Left colon (tissue), 2 donors: ENCODE results near the gene HARS1. TPM values are rescaled to one million over a fixed set of nuclear protein-coding genes. Genes with fewer than 3 reads are reported as not detected.
"Not testable (repeated sequence)": the region's sequence is repeated elsewhere in the genome, so short reads cannot be mapped to it uniquely, and the experiment has no call there.

Experiments used
- ATAC-seq: fragments of 200-7000 bp; cut with Tn5 transposase; one replicate; pipeline ENCODE4 v1.9.1; 2020; ENCODE audit warnings: mild to moderate bottlenecking, moderate library complexity
- DNase-seq, 2 donors: peaks; one replicate each; pipeline ENCODE4 v3.0.0-alpha.2; 2020
- intact Hi-C, 2 donors: fragments of 100-400 bp; cut with DNase I in 1 of 2; cut with micrococcal nuclease in 1 of 2; formaldehyde crosslinking; loops; one replicate each; pipeline versions ENCODE4 v1.11.2 to v1.14.0; 2022; cut with DNase I, micrococcal nuclease
- total RNA-seq, 2 donors: library from RNA; stranded (reverse); fragmentation: NEBNext Ultra II Directional; extraction: Animal tissue kit (Norgen Biotek cat#: 25700); gene quantifications; one replicate each; pipeline ENCODE4 v1.2.1, GENCODE V29; 2021
- donor health status: DM: no; HTN: no; CAD: no.
- donor health status: DM: yes; HTN: yes; CAD: no.

The HARS1 gene
- total RNA-seq, 2 donors from 2014 or later = 48.6 to 53.7 TPM

DNA sequence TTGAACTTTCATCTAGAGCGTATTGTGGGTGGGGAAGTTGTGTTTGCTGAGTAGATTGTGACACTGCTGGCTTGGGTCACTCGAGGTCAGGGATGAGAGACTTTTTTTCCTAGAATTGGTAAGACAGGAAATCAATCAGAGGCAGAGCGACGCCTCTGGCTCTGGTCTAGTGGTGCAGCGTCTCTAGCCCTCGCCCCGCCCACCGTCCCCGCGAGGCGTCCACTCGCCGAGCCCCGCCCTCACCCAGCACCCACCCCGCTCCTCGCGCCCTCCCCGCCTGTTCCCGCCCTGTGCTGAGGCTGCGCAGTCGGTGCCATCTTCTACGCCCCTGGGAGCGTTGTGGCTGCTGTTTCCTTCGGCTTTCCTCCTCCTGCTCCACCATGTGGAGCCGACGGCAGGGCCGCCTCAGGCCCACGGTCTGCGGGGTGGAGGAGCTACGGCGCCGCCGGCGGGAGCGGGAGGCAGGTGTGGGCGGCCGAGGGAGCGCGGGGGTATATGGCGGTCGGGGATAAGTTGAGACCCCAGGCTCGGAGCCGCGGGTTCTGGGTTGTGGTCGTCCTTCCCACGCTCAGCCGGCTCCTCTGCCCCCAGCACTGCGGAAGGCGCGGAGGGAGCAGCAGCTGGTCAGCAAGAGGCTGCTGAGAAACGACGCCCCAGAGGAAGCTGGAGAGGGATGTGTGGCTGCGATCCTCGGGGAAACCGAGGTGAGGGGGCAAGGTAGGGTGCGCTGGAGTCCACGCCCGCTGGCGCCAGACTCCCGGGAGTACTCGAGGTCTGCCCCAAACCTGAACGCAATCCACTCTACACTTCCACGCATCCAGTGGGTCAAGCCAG is 51.8 kb downstream of the HARS1 start, which contains the start of gene TMCO6:
Gene TMCO6, plus strand, starts transcription at position 304 of the 834 bp plus-strand sequence. Its CDS starts 77 bp downstream, at position 381.
- DNase-seq (peak; percentile 98 to 99), ATAC-seq (peak; percentile 95)
- intact Hi-C loops = loop anchor here (5.0 to 10.0 kb wide), 2 partner anchors 65 to 237 kb away; partner anchors contain the start of gene ANKHD1 (in 1 of the 2)

DNA sequence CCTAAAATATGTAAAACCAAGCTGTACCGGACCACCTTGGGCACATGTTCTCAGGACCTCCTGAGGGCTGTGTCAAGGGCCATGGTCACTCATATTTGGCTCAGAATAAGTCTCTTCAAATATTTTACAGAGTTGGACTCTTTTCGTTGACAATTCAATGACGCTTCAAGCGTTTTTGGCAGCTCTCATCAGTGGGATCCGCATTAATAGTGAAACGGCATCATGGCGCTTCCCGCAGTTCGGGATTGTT is 52.3 kb downstream of the HARS1 start:
- DNase-seq, ATAC-seq: not testable (repeated sequence)
- intact Hi-C loops = loop anchor here (5.0 to 10.0 kb wide), 2 partner anchors 64 to 237 kb away; partner anchors contain the start of gene ANKHD1 (in 1 of the 2)

DNA sequence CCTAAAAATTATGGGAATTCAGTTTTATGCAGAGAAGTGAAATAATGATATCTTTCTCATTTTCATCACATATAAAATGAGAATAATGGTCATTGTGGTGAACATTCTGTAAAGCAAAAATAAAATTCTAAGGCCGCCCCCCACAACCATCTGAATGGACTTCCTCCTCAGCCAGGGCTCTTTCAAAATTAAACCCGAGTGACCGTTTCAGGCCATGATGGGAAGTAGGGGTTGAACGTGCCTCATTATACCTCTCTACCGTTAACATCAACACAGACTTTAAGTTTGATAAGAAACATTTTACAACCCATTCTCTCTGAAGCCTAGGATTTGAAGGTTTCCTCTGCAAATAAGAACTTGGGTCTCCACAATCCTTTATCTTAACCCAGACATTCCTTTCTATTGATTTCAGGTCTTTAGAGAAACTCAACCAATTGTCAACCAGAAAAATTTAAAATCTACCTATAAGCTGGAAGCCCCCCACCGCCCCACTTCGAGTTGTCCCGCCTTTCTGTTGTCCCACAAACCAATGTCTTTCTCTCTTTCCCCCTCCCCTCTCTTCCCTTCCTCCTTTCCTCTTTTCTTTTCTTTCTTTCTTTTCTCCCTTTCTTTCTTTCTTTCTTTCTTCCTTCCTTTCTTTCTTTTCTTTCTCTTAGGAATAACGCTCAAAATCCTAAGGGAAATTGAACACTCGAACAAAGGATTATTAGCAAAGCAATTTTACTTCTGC is 53.6 kb downstream of the HARS1 start:
- intact Hi-C loops = loop anchor here (5.0 to 10.0 kb wide), 2 partner anchors 63 to 235 kb away; partner anchors contain the start of gene ANKHD1 (in 1 of the 2)
- no peak for ATAC-seq

DNA sequence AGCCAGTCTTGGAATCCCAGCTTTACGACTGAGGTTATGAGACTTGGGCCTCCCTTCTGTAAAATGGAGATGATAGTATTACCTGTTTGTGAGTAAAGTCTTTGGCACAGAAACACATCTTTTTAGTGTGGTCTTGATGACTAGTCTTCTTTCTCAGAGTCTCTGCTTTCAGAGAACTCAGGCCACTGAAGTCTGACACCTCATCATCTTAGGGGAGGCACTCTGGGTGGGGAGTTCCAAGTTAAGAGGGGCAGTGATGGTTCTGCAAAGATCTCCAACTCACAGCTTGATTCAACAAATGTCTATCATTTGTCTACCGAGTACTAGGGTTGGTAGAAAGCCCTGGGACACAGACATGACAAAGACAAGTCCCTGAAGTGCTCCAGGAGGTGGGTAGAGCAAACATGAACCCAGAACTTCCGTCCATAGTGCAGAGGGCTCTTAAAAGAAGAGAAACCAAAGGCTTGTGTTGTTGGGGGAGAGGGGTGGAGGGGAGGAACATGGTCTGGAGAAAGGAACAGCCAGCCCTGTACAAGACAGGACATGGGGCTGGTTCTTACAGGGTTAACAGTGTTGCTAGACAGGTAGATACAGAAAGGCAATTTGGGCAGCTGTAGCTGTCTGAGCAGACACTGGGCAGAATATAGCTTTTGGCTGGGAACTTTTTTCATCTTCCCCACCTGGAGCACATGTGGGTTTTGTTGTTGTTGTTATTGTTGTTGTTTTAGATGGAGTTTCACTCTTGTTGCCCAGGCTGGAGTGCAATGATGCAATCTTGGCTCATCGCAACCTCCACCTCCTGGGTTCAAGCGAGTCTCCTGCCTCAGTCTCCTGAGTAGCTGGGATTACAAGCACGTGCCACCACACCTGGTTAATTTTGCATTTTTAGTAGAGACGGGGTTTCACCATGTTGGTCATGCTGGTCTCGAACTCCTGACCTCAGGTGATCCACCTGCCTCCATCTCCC is 55.6 kb downstream of the HARS1 start:
- DNase-seq (no peak), ATAC-seq (no peak)
- intact Hi-C loops = loop anchor here (5.0 to 10.0 kb wide), 2 partner anchors 61 to 233 kb away; partner anchors contain the start of gene ANKHD1 (in 1 of the 2)

More for the DNA sequence above, 53.6 kb downstream of the HARS1 start:
- DNase-seq = no peak

DNA sequence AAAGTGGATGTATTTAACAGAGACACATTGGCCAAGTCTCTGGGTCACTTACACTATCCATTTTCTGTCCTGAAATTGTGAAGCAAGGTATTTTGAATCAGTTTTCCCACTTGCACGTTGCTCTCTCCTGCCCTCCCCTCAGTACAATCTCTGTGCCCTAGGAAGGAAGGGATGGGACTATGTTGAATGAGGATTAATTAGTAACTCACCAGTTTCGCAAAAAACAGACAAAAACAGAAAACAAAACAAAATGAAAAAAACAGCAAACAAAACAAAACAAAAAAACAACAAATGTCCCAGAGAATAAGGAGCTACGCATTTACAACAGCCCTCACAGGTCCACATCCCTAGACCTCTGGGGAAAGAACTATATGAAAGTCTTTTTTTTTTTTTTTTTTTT is 57.1 kb downstream of the HARS1 start:
- intact Hi-C loops = loop anchor here (10.0 kb wide), 1 partner anchor 59 kb away; no protein-coding TSS in a partner anchor
- DNase-seq (no peak), ATAC-seq (no peak)

DNA sequence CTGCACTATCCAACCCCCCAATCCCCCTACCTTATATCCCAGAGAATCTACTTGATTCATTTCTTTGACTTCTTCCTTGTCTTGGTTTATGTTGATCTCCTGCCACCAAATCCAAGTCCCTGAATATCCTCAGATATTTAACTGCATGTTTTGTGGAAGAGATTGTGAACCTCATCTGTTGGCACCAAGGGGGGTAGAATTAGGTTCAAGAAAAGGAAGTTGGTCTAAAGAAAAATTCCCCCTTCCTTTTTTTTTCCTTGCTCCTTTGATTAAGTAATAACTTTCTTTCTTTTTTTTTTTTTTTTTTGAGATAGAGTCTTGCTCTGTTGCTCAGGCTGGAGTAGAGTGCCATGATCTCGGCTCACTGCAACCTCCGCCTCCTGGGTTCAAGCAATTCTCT is 57.7 kb downstream of the HARS1 start:
- ATAC-seq (no peak), DNase-seq (no peak)
- intact Hi-C loops = loop anchor here (10.0 kb wide), 1 partner anchor 59 kb away; no protein-coding TSS in a partner anchor

DNA sequence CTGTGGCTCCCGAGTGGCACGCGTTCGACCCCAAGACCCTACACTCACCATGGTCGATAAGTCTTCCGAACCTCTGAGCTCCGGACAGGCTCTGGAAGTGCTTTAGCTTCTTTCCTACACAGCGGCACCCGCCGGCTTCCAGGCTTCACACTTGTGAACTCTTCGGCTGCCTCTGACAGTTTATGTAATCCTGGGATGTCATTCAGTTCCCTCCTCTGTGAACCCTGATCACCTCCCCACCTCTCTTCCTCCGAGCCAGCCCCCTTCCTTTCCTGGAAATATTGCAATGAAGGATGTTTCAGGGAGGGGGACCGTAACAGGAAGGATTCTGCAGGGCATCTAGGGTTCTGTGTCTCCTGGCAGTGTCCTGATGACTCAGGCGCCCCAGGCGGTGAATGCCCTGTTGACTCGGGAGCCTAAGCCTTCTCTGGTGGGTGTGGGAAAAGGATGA is 58.1 kb downstream of the HARS1 start, which contains the start of gene CD14:
Gene CD14, minus strand, starts transcription at position 155 of the 451 bp plus-strand sequence. Its CDS starts 104 bp downstream, at position 51.
- intact Hi-C loops = loop anchor here (10.0 kb wide), 1 partner anchor 58 kb away; no protein-coding TSS in a partner anchor
- ATAC-seq (peak; percentile 48), DNase-seq (peak; percentile 68 to 74)

DNA sequence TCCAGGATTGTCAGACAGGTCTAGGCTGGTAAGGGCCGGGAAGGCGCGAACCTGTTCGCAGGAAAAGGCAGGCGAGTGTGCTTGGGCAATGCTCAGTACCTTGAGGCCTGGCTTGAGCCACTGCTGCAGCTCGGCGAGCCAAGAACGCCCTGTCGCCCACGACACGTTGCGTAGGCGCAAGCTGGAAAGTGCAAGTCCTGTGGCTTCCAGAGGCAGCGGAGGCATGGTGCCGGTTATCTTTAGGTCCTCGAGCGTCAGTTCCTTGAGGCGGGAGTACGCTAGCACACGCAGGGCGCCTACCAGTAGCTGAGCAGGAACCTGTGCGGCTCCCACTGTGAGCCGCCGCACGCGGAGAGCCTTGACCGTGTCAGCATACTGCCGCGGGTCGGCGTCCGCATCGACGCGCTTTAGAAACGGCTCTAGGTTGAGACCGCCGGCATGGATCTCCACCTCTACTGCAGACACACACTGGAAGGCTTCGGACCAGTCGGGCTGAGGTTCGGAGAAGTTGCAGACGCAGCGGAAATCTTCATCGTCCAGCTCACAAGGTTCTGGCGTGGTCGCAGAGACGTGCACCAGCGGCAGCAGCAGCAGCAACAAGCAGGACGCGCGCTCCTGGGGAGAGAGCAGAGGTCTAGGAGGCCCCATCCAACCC is 58.7 kb downstream of the HARS1 start:
- ATAC-seq (peak; percentile 59), DNase-seq (peak; percentile 48 to 68)
- intact Hi-C loops = loop anchor here (10.0 kb wide), 1 partner anchor 58 kb away; no protein-coding TSS in a partner anchor

DNA sequence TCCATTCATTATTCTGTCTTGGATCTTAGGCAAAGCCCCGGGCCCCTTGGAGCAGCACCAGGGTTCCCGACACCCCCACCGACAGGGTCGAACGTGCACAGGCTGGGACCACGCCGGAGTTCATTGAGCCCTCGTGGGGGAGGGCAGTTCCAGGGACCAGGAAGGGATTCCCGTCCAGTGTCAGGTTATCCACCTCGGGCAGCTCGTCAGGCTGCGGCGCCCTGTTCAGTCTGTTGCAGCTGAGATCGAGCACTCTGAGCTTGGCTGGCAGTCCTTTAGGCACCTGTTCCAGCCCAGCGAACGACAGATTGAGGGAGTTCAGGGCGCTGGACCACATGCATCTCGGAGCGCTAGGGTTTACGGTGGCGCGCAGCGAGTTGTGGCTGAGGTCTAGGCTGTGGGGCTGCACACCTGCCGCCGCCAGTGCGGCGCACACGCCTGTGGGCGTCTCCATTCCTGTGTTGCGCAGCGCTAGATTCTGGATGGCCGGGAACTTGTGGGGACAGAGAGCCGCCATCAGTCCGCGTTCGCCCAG is 59.3 kb downstream of the HARS1 start:
- ATAC-seq = peak; percentile 69
- intact Hi-C loops = loop anchor here (10.0 kb wide), 1 partner anchor 57 kb away; no protein-coding TSS in a partner anchor
- DNase-seq = peak in 1 of 2 donors; percentile 61

DNA sequence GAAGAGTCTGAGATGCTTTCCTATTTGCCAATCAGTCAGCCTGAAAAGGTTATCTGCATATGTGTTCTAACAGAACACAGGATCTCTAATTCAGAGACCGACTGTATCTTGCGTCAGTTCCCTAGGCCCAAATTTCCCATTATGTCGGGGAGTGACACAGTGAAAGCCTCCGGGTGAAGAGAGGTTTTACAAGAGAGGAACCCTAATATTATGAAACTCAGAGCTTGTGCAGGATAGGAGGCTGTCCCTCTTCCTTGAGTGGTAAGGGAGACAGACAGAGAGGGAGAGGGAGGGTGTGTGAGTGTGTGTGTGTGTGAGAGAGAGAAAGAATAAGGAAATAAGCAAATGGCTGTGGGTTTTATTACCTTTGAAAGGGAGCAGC is 60.1 kb downstream of the HARS1 start:
- ATAC-seq (peak; percentile 56), DNase-seq (peak in 1 of 2 donors; percentile 48)
- intact Hi-C loops = loop anchor here (10.0 kb wide), 1 partner anchor 56 kb away; no protein-coding TSS in a partner anchor

DNA sequence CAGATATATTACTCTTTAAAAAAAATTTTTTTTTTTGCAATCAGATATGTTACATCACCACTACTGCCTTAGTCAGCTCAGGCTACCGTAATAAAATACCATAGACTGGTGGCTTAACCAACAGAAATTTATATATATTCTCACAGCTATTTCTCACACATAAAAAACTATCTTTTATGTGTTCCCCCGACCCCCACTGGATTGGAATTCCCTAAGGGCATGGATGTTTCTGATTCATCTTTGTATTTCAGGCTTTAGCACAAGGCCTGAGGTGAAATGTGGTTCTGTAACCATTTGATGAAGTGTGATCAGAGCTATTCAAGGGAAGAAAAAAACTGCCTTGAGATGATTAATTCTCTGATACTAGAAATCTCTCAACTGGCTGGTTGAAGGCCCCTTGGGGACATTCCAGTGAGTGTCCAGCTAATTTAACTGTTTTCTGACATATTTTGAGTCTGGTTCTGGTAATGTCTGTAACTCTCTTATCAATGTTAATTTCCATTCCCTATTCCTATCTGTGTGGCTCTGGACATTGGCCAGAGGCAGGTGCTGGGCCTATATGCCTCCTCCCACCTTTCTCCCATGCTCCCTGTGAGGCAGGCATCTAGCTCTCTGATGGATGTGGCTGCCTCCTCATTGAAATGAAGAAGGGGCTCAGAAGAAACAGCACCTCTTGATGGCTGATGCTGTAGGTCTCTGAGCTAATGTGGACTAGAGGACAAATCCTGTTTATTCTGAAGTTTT is 60.7 kb downstream of the HARS1 start:
- ATAC-seq (no peak), DNase-seq (no peak)
- intact Hi-C loops = loop anchor here (10.0 kb wide), 1 partner anchor 56 kb away; no protein-coding TSS in a partner anchor

DNA sequence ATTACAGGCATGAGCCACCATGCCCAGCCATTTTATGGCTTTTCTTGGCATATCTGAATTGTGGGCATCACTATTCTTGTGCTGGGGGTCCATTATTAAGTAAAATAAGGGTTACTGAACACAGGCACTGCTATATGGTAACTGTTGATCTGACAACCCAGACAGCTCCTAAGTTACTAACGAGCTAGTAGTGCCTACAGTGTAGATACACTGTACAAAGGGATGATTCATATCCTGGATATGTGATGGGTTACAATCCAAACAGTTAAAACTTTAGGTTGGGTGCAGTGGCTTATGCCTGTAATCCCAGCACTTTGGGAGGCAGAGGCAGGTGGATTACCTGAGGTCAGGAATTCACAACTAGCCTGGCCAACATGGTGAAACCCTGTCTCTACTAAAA is 62.5 kb downstream of the HARS1 start:
- DNase-seq = no peak
- intact Hi-C loops = no loop called here
- no peak for ATAC-seq

DNA sequence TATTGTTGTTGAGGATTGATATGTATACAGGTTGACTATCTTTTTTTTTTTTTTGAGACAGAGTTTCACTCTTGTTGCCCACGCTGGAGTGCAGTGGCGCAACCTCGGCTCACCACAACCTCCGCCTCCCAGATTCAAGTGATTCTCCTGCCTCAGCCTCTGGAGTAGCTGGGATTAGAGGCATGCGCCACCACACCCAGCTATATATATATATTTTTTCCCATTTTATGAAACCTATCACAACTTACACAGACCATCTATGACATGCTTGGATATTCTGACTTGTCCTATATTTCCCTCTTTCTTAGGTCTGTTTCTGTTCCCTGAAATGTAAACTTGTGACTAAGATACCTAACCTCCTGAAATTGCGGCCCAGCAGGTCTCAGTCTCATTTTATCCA is 63.2 kb downstream of the HARS1 start:
- ATAC-seq (no peak), DNase-seq (no peak)
- intact Hi-C loops = no loop called here

DNA sequence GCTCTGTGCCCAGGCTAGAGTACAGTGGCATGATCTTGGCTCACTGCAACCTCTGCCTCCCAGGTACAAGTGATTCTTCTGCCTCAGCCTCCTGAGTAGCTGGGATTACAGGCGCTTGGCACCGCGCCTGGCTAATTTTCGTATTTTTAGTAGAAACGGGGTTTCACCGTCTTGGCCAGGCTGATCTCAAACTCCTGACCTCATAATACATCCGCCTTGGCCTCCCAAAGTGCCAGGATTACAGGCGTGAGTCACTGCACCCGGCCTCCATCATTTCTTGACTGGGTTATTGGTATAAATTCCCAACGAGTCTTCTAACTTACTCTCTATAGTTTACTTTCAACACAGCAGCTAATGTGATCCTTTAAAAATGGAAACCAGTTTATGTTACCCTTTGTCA is 66.3 kb downstream of the HARS1 start:
- DNase-seq, intact Hi-C loops, ATAC-seq: not testable (repeated sequence)
